DMS 273 (cell line): ENCODE results near the gene TMEM184A.
A peak's percentile ranks its signal among the peaks of the same experiment; 100 is the strongest.

ENCODE experiments used
- DNase-seq: peaks from one replicate; lab custom pipeline; 2025; ENCODE audit not compliant: unreplicated experiment; lab: John Stamatoyannopoulos, UW

The TMEM184A gene

GRCh38 chr7:1569016-1569415, 13.0 kb upstream of the TMEM184A start:
- DNase-seq: no peak

GRCh38 chr7:1567896-1568510, 12.0 kb upstream of the TMEM184A start:
- DNase-seq: peak; percentile 59

GRCh38 chr7:1567049-1567771, 11.2 kb upstream of the TMEM184A start:
- DNase-seq: peak; percentile 57

GRCh38 chr7:1566687-1567048, 10.7 kb upstream of the TMEM184A start:
- no peak for DNase-seq

- DNase-seq: no peak
These were observed 8.6 kb upstream of the TMEM184A start for GRCh38 chr7:1564603-1565022.

GRCh38 chr7:1563981-1564602, 8.1 kb upstream of the TMEM184A start:
- DNase-seq: no peak

- DNase-seq: peak; percentile 98
These were observed 6.6 kb upstream of the TMEM184A start for GRCh38 chr7:1562597-1563051.

GRCh38 chr7:1562116-1562515, 6.1 kb upstream of the TMEM184A start:
- DNase-seq: no peak

GRCh38 chr7:1561036-1561940, 5.3 kb upstream of the TMEM184A start:
- DNase-seq: no peak

GRCh38 chr7:1560620-1561031, 4.6 kb upstream of the TMEM184A start:
- DNase-seq: no peak

- no peak for DNase-seq
These were observed 3.9 kb upstream of the TMEM184A start for GRCh38 chr7:1559626-1560590.

- DNase-seq: no peak
These were observed 3.0 kb upstream of the TMEM184A start for GRCh38 chr7:1558841-1559625.

- peak; percentile 73 for DNase-seq
These were observed 2.3 kb upstream of the TMEM184A start for GRCh38 chr7:1558181-1558811.

GRCh38 chr7:1557771-1558170, 1.8 kb upstream of the TMEM184A start:
- no peak for DNase-seq

GRCh38 chr7:1557006-1557405, 1.0 kb upstream of the TMEM184A start:
- DNase-seq: no peak

- DNase-seq: peak; percentile 95
These were observed 776 bp downstream of the TMEM184A start for GRCh38 chr7:1555046-1555812.

- no peak for DNase-seq
These were observed 1.5 kb downstream of the TMEM184A start for GRCh38 chr7:1554333-1555045.
